Regular cardiac myocyte (primary cell): Measurements from ENCODE around the gene BBOX1. TPM values are rescaled to one million over a fixed set of nuclear protein-coding genes. Genes with fewer than 3 reads are reported as not detected.

Experiments
- total RNA-seq: library from RNA; depleted of rRNA; stranded (reverse); fragments of >200 nt; gene quantifications from 2 replicates; pipeline ENCODE4 v1.2.3, GENCODE V29; 2014

BBOX1 gene
- 0.19 TPM in 1 of 2 replicates, not detected in the other for total RNA-seq

GRCh38 chr11:27040302-27041115 is at the start of gene BBOX1:
TSS of gene BBOX1 (plus strand) at chr11:27040815. CDS start at chr11:27055431, 14,616 bp downstream.

GRCh38 chr11:26993965-26994457 is 46.6 kb upstream of the BBOX1 start, which contains the start of gene FIBIN:
TSS of gene FIBIN (plus strand) at chr11:26994112. CDS start at chr11:26994527, 415 bp downstream.

Other genes starting within 250 kb of the BBOX1 start
- 2.3 and 7.0 TPM in 2 replicates for gene FIBIN, start 46.7 kb upstream of the BBOX1 start, total RNA-seq